OCI-LY7 (cell line): Measurements from ENCODE around the gene TNFRSF25. TPM values are rescaled to one million over a fixed set of nuclear protein-coding genes. Genes with fewer than 3 reads are reported as not detected.

ENCODE experiments used
- BruUV-seq: library from RNA; stranded (reverse); fragments of 400-500 nt; replicated peaks from 2 replicates; lab custom pipeline; 2021; lab: Mats Ljungman, UMichigan
- CTCF ChIA-PET: fragments of 300-600 bp; sonication (Branson Sonifier 250); formaldehyde crosslinking; loops from one replicate; lab custom pipeline; 2022; ENCODE audit warnings: antibody characterized with exemption; ENCODE audit not compliant: unreplicated experiment; lab: Charles Lee
- POLR2A ChIA-PET: fragments of 300-600 bp; sonication (Branson Sonifier 250); formaldehyde crosslinking; loops from one replicate; lab custom pipeline; 2022; ENCODE audit warnings: antibody characterized with exemption; lab: Charles Lee
- DNase-seq: peaks from one replicate; pipeline ENCODE4 v3.0.0-alpha.2; 2015; ENCODE audit warnings: low spot score
- H2AFZ ChIP-seq: fragments of 200-600 bp; sonication (generic), shearing (Covaris generic); 2 replicates; pipeline ENCODE4 v1.6.1; 2014; ENCODE audit warnings: mild to moderate bottlenecking, antibody characterized with exemption, low read length, moderate library complexity
- H3K27ac ChIP-seq: fragments of 200-600 bp; sonication (generic); 2 replicates; pipeline ENCODE4 v1.5.1; 2014; ENCODE audit warnings: mixed run types, low read depth, mild to moderate bottlenecking, moderate library complexity, low read length, inconsistent platforms; ENCODE audit not compliant: poor library complexity, severe bottlenecking
- H3K36me3 ChIP-seq: fragments of 200-600 bp; sonication (generic); 2 replicates; pipeline ENCODE4 v1.6.1; 2014; ENCODE audit warnings: mild to moderate bottlenecking, antibody characterized with exemption, low read length, moderate library complexity, mixed read lengths; ENCODE audit not compliant: insufficient read depth
- H3K4me1 ChIP-seq: fragments of 200-600 bp; sonication (generic); 2 replicates; pipeline ENCODE4 v1.5.1; 2014; ENCODE audit warnings: mild to moderate bottlenecking, low read length; ENCODE audit not compliant: insufficient read depth, poor library complexity, severe bottlenecking
- H3K4me2 ChIP-seq: fragments of 200-600 bp; sonication (generic); 2 replicates; pipeline ENCODE4 v1.6.1; 2014; ENCODE audit warnings: mild to moderate bottlenecking, low read length
- H3K4me3 ChIP-seq: fragments of 200-600 bp; sonication (generic); 2 replicates; pipeline ENCODE4 v1.5.1; 2014; ENCODE audit warnings: mild to moderate bottlenecking, low read depth, low read length; ENCODE audit not compliant: poor library complexity, severe bottlenecking
- H3K79me2 ChIP-seq: fragments of 200-600 bp; sonication (generic); 2 replicates; pipeline ENCODE4 v1.6.1; 2016; ENCODE audit warnings: low read depth, mild to moderate bottlenecking, low read length, moderate library complexity, mixed read lengths; ENCODE audit not compliant: insufficient read depth
- H3K9me2 ChIP-seq: fragments of 200-600 bp; sonication (generic); 2 replicates; pipeline ENCODE4 v1.6.1; 2016; ENCODE audit warnings: mild to moderate bottlenecking, low read length, mixed read lengths; ENCODE audit not compliant: insufficient read depth
- H3K9me3 ChIP-seq: fragments of 200-600 bp; sonication (generic); 2 replicates; pipeline ENCODE4 v1.6.1; 2014; ENCODE audit warnings: mild to moderate bottlenecking, mixed run types, low read length, mixed read lengths
- H4K20me1 ChIP-seq: fragments of 200-600 bp; sonication (generic); 2 replicates; pipeline ENCODE4 v1.6.1; 2014; ENCODE audit warnings: mild to moderate bottlenecking, antibody characterized with exemption, low read length, moderate library complexity, mixed read lengths; ENCODE audit not compliant: insufficient read depth
- CTCF ChIP-seq: fragments of 200-600 bp; sonication (generic); conservative IDR thresholded peaks from 2 replicates; pipeline ENCODE4 v1.5.1; 2014; ENCODE audit warnings: mild to moderate bottlenecking, antibody characterized with exemption, low read length, moderate library complexity, mixed read lengths
- EZH2phosphoT487 ChIP-seq: fragments of 200-600 bp; sonication (generic); IDR thresholded peaks from 2 replicates; pipeline ENCODE4 v1.6.1; 2018; ENCODE audit warnings: low read depth, borderline replicate concordance, mild to moderate bottlenecking, mixed run types, antibody characterized with exemption, low read length, moderate library complexity, mixed read lengths
- intact Hi-C: fragments of 100-400 bp; cut with micrococcal nuclease; formaldehyde crosslinking; loops from one replicate; pipeline ENCODE4 v1.10.0; 2022; ENCODE audit not compliant: unreplicated experiment
- total RNA-seq, 2 experiments: library from RNA; depleted of rRNA in 1 of 2; stranded (reverse); fragments of >200 nt in 1 of 2; shearing (Covaris generic) in 1 of 2; gene quantifications; 2 replicates each; pipeline ENCODE4 v1.2.3, GENCODE V29; 2014 to 2022

The TNFRSF25 gene
- total RNA-seq, 2 experiments from 2014 or later = 1.7 to 2.8 TPM

GRCh38 chr1:6475381-6476133 is 9.6 kb upstream of the TNFRSF25 start:
- POLR2A ChIA-PET = no interaction called here
- Histone ChIP-seq H3K9me3 (no peaks in the 10 kb centered on the region), H3K4me3 (no peak overlapping the region), H3K4me1 (no peaks in the 10 kb centered on the region), H4K20me1 (no peaks in the 10 kb centered on the region), H3K9me2 (no peaks in the 10 kb centered on the region), H3K27ac (no peak overlapping the region), H3K79me2 (no peaks in the 10 kb centered on the region), H3K4me2 (no peak overlapping the region), H3K36me3 (no peaks in the 10 kb centered on the region), H2AFZ (no peak overlapping the region)
- peak; percentile 67 for DNase-seq
- intact Hi-C loops = no loop called here
- CTCF ChIA-PET = no interaction called here
- TF ChIP-seq EZH2phosphoT487 (no peak), CTCF (peak; percentile 91)
- no TSS peak for BruUV-seq

- no peak for DNase-seq
- Histone ChIP-seq H3K9me2 (no peaks in the 10 kb centered on the region), H4K20me1 (no peaks in the 10 kb centered on the region), H3K79me2 (no peaks in the 10 kb centered on the region), H2AFZ (no peak overlapping the region), H3K9me3 (no peaks in the 10 kb centered on the region), H3K36me3 (no peaks in the 10 kb centered on the region), H3K4me1 (no peaks in the 10 kb centered on the region), H3K4me3 (no peak overlapping the region), H3K27ac (no peak overlapping the region), H3K4me2 (no peak overlapping the region)
- POLR2A ChIA-PET = no interaction called here
- intact Hi-C loops = no loop called here
- CTCF ChIA-PET = no interaction called here
- no TSS peak for BruUV-seq
- TF ChIP-seq EZH2phosphoT487 (no peak), CTCF (no peak)
Measured at GRCh38 chr1:6474815-6475282, 8.9 kb upstream of the TNFRSF25 start.
